Nephron progenitor cell (in vitro differentiated cells): ENCODE results near the gene GALNT2.

Experiments used
- DNase-seq: peaks from one replicate; pipeline ENCODE4 v3.0.0; 2021
- H3K27ac Mint-ChIP-seq: 2 replicates; pipeline ENCODE4 v1.8.0; 2021; ENCODE audit warnings: mild to moderate bottlenecking, moderate library complexity, mixed read lengths
- H3K27me3 Mint-ChIP-seq: 2 replicates; pipeline ENCODE4 v1.8.0; 2021; ENCODE audit warnings: mild to moderate bottlenecking, low read depth, mixed read lengths; ENCODE audit not compliant: poor library complexity
- H3K36me3 Mint-ChIP-seq: 2 replicates; pipeline ENCODE4 v1.8.0; 2021; ENCODE audit warnings: low read depth, mixed read lengths
- H3K4me1 Mint-ChIP-seq: 2 replicates; pipeline ENCODE4 v1.8.0; 2021; ENCODE audit warnings: mixed read lengths
- H3K4me3 Mint-ChIP-seq: 2 replicates; pipeline ENCODE4 v1.8.0; 2021; ENCODE audit warnings: mild to moderate bottlenecking, moderate library complexity, mixed read lengths
- H3K9me3 Mint-ChIP-seq: 2 replicates; pipeline ENCODE4 v1.8.0; 2021; ENCODE audit warnings: mild to moderate bottlenecking, moderate library complexity, mixed read lengths
- CTCF ChIP-seq: fragments of 200-600 bp; sonication (generic); IDR thresholded peaks from 2 replicates; pipeline ENCODE4 v1.5.0; 2021; ENCODE audit warnings: antibody characterized with exemption

The GALNT2 gene

GRCh38 chr1:230231774-230232145, 164.7 kb downstream of the GALNT2 start:
- TF ChIP-seq CTCF: no peak
- H3K9me3 Mint-ChIP-seq: no peaks in the 10 kb centered on the region
- H3K4me1 Mint-ChIP-seq: peaks cover 38% of the 10 kb centered on the region
- peaks cover 5% of the 10 kb centered on the region for H3K36me3 Mint-ChIP-seq
- H3K4me3 Mint-ChIP-seq: no peak overlapping the region
- peak; percentile 42 for DNase-seq
- H3K27me3 Mint-ChIP-seq: peaks cover 8% of the 10 kb centered on the region
- H3K27ac Mint-ChIP-seq: peak overlapping the region; percentile 36

GRCh38 chr1:230232371-230232771, 165.3 kb downstream of the GALNT2 start:
- H3K27ac Mint-ChIP-seq: no peak overlapping the region
- peaks cover 8% of the 10 kb centered on the region for H3K27me3 Mint-ChIP-seq

GRCh38 chr1:230233786-230234185, 166.7 kb downstream of the GALNT2 start:
- H3K36me3 Mint-ChIP-seq: peaks cover 5% of the 10 kb centered on the region

More at GRCh38 chr1:230232371-230232771, 165.3 kb downstream of the GALNT2 start:
- H3K36me3 Mint-ChIP-seq: peaks cover 5% of the 10 kb centered on the region
- peaks cover 44% of the 10 kb centered on the region for H3K4me1 Mint-ChIP-seq
- no peak overlapping the region for H3K4me3 Mint-ChIP-seq
- H3K9me3 Mint-ChIP-seq: no peaks in the 10 kb centered on the region
- no peak for DNase-seq
- TF ChIP-seq CTCF: no peak

GRCh38 chr1:230235876-230236275, 168.8 kb downstream of the GALNT2 start:
- DNase-seq: no peak
- H3K9me3 Mint-ChIP-seq: peaks cover 5% of the 10 kb centered on the region
- no peak overlapping the region for H3K27ac Mint-ChIP-seq
- H3K4me1 Mint-ChIP-seq: peaks cover 46% of the 10 kb centered on the region
- peaks cover 8% of the 10 kb centered on the region for H3K27me3 Mint-ChIP-seq
- peaks cover 23% of the 10 kb centered on the region for H3K36me3 Mint-ChIP-seq
- no peak overlapping the region for H3K4me3 Mint-ChIP-seq
- no peak for TF ChIP-seq CTCF

More at GRCh38 chr1:230233786-230234185, 166.7 kb downstream of the GALNT2 start:
- Mint-ChIP-seq H3K9me3 (no peaks in the 10 kb centered on the region), H3K4me3 (no peak overlapping the region), H3K27ac (no peak overlapping the region), H3K27me3 (peaks cover 8% of the 10 kb centered on the region), H3K4me1 (peaks cover 47% of the 10 kb centered on the region)
- DNase-seq: no peak
- no peak for TF ChIP-seq CTCF

GRCh38 chr1:230236301-230237008, 169.4 kb downstream of the GALNT2 start:
- Mint-ChIP-seq H3K27me3 (peaks cover 6% of the 10 kb centered on the region), H3K4me1 (peaks cover 40% of the 10 kb centered on the region), H3K36me3 (peaks cover 29% of the 10 kb centered on the region), H3K9me3 (peaks cover 10% of the 10 kb centered on the region), H3K4me3 (no peak overlapping the region), H3K27ac (peak overlapping the region; percentile 23)
- DNase-seq: no peak
- no peak for TF ChIP-seq CTCF

- DNase-seq: no peak
- no peak for TF ChIP-seq CTCF
- H3K9me3 Mint-ChIP-seq: peaks cover 16% of the 10 kb centered on the region
- peaks cover 35% of the 10 kb centered on the region for H3K4me1 Mint-ChIP-seq
- H3K36me3 Mint-ChIP-seq: peaks cover 34% of the 10 kb centered on the region
- H3K27ac Mint-ChIP-seq: no peak overlapping the region
- H3K27me3 Mint-ChIP-seq: peaks cover 4% of the 10 kb centered on the region
- H3K4me3 Mint-ChIP-seq: no peak overlapping the region
These were observed 170.0 kb downstream of the GALNT2 start for GRCh38 chr1:230237009-230237370.
